CD14-positive monocyte (primary cell): ENCODE results near the gene CD38. TPM values are rescaled to one million over a fixed set of nuclear protein-coding genes. Genes with fewer than 3 reads are reported as not detected.

Source experiments
- DNase-seq, 3 donors: peaks; one replicate each; pipeline ENCODE4 v3.0.0-alpha.2; 2011 to 2022
- H2AFZ ChIP-seq: 2 replicates; pipeline ENCODE4 v1.6.0; 2012; ENCODE audit warnings: mild to moderate bottlenecking, low read depth, low read length, inconsistent platforms; ENCODE audit not compliant: insufficient read depth, poor library complexity, severe bottlenecking
- H3K27ac ChIP-seq, 2 donors: 1 replicate in 1 of 2; 2 replicates in 1 of 2; pipeline ENCODE4 v1.5.1; 2012 to 2013; ENCODE audit warnings: low read length in 2 of 2, control low read depth in 1 of 2, inconsistent platforms in 1 of 2, low read depth in 1 of 2, mild to moderate bottlenecking in 1 of 2
- H3K27me3 ChIP-seq, 2 donors: one replicate each; pipeline versions ENCODE4 v1.6.0 to v1.6.1; 2011 to 2013; ENCODE audit warnings: low read length in 2 of 2; ENCODE audit not compliant: control insufficient read depth in 2 of 2, insufficient read depth in 2 of 2
- H3K36me3 ChIP-seq, 2 donors: replicated peaks in 1 of 2; 1 replicate in 1 of 2; 2 replicates in 1 of 2; pipeline versions ENCODE4 v1.5.1 to v1.6.1; 2012 to 2013; ENCODE audit warnings: low read length in 2 of 2, control low read depth in 1 of 2, inconsistent platforms in 1 of 2, mild to moderate bottlenecking in 1 of 2; ENCODE audit not compliant: insufficient read depth in 2 of 2, control insufficient read depth in 1 of 2
- H3K4me1 ChIP-seq, 2 donors: 1 replicate in 1 of 2; 2 replicates in 1 of 2; pipeline versions ENCODE4 v1.5.1 to v1.6.1; 2012 to 2013; ENCODE audit warnings: low read length in 2 of 2, control low read depth in 1 of 2, inconsistent platforms in 1 of 2, mild to moderate bottlenecking in 1 of 2, moderate library complexity in 1 of 2; ENCODE audit not compliant: insufficient read depth in 2 of 2, control insufficient read depth in 1 of 2
- H3K4me2 ChIP-seq: replicated peaks from 2 replicates; pipeline ENCODE3; 2012; ENCODE audit warnings: low read length, moderate library complexity, mild to moderate bottlenecking; ENCODE audit not compliant: poor library complexity, severe bottlenecking; ENCODE audit errors: extremely low read depth
- H3K4me3 ChIP-seq, 3 experiments: fragments of 200-600 bp in 1 of 3; sonication (generic) in 1 of 3; replicated peaks in 1 of 3; 1 replicate in 2 of 3; 2 replicates in 1 of 3; pipeline ENCODE4 v1.5.1; 2011 to 2013; ENCODE audit warnings: low read length in 3 of 3, mild to moderate bottlenecking in 3 of 3, control low read depth in 2 of 3, low read depth in 2 of 3, inconsistent platforms in 1 of 3, moderate library complexity in 1 of 3
- H3K79me2 ChIP-seq: 2 replicates; pipeline ENCODE4 v1.6.0; 2012; ENCODE audit warnings: mild to moderate bottlenecking, control low read depth, inconsistent platforms, low read length, moderate library complexity; ENCODE audit not compliant: insufficient read depth
- H3K9ac ChIP-seq: 2 replicates; pipeline ENCODE4 v1.6.0; 2017; ENCODE audit warnings: low read length, mild to moderate bottlenecking; ENCODE audit not compliant: insufficient read depth, poor library complexity, severe bottlenecking
- H3K9me3 ChIP-seq, 2 donors: replicated peaks in 1 of 2; 1 replicate in 1 of 2; 2 replicates in 1 of 2; pipeline versions ENCODE4 v1.5.1 to v1.6.1; 2012 to 2013; ENCODE audit warnings: low read length in 2 of 2, control low read depth in 1 of 2; ENCODE audit not compliant: control insufficient read depth in 1 of 2, insufficient read depth in 1 of 2
- H4K20me1 ChIP-seq: 2 replicates; pipeline ENCODE4 v1.6.0; 2012; ENCODE audit warnings: mild to moderate bottlenecking, low read length, control low read depth, moderate library complexity; ENCODE audit not compliant: insufficient read depth
- H3K27ac Mint-ChIP-seq, 7 donors: one replicate each; pipeline ENCODE4 v1.8.0; 2020; ENCODE audit warnings: mild to moderate bottlenecking in 7 of 7, mixed read lengths in 7 of 7, moderate library complexity in 6 of 7, inconsistent platforms in 2 of 7
- H3K27me3 Mint-ChIP-seq, 3 donors: one replicate each; pipeline ENCODE4 v1.8.0; 2021 to 2022; ENCODE audit warnings: low read depth in 3 of 3, mild to moderate bottlenecking in 3 of 3, mixed read lengths in 3 of 3, moderate library complexity in 3 of 3, inconsistent platforms in 1 of 3
- H3K36me3 Mint-ChIP-seq, 2 donors: one replicate each; pipeline ENCODE4 v1.8.0; 2020; ENCODE audit warnings: mixed read lengths in 2 of 2, inconsistent platforms in 1 of 2, mild to moderate bottlenecking in 1 of 2
- H3K4me1 Mint-ChIP-seq: one replicate; pipeline ENCODE4 v1.8.0; 2020; ENCODE audit warnings: mild to moderate bottlenecking, mixed read lengths
- H3K4me3 Mint-ChIP-seq, 2 donors: one replicate each; pipeline ENCODE4 v1.8.0; 2020; ENCODE audit warnings: mild to moderate bottlenecking in 2 of 2, mixed read lengths in 2 of 2, moderate library complexity in 1 of 2
- H3K9me3 Mint-ChIP-seq, 7 donors: one replicate each; pipeline ENCODE4 v1.8.0; 2020 to 2022; ENCODE audit warnings: mixed read lengths in 7 of 7, mild to moderate bottlenecking in 6 of 7, moderate library complexity in 6 of 7, inconsistent platforms in 2 of 7
- WGBS: methylation state at CpG from one replicate; pipeline ENCODE4 v1.1.5; 2013; ENCODE audit warnings: missing lambda C conversion rate; ENCODE audit not compliant: insufficient coverage; 5-methylcytosine and 5-hydroxymethylcytosine counted together
- intact Hi-C, 2 donors: fragments of 100-400 bp; cut with micrococcal nuclease; formaldehyde crosslinking; loops; one replicate each; pipeline versions ENCODE4 v1.15.0 to v1.15.1; 2023
- polyA plus RNA-seq, 3 donors: library from polyadenylated mRNA; depleted of rRNA in 1 of 3; unstranded in 2 of 3; stranded (reverse) in 1 of 3; fragments of 300-500 nt in 2 of 3; fragments of >200 nt in 1 of 3; fragmentation: Illumina TruSeq in 2 of 3; gene quantifications; 1 replicate in 2 of 3; 2 replicates in 1 of 3; pipeline ENCODE4 v1.2.3, GENCODE V29; 2012 to 2021
- TF ChIP-seq, protein P1 (sequence below): fragments of 200-600 bp; IDR thresholded peaks from one replicate; pipeline ENCODE4 v1.8.0; 2022; ENCODE audit warnings: antibody characterized with exemption, mild to moderate bottlenecking

The CD38 gene
- polyA plus RNA-seq, 3 donors = 2.3 to 4.4 (median 3.0) TPM

GRCh38 chr4:15897577-15897976, 119.4 kb downstream of the CD38 start:
- Histone ChIP-seq H4K20me1 (no peaks in the 10 kb centered on the region), H3K27ac (no peak overlapping the region)

GRCh38 chr4:15898902-15899301, 120.8 kb downstream of the CD38 start:
- Histone ChIP-seq H4K20me1 (no peaks in the 10 kb centered on the region), H3K27ac (no peak overlapping the region), H3K9me3 (no peaks in the 10 kb centered on the region), H3K4me1 (peaks cover 33 to 46% of the 10 kb centered on the region in 2 donors), H3K27me3 (no peaks in the 10 kb centered on the region), H3K4me2 (no peak overlapping the region), H2AFZ (no peak overlapping the region), H3K79me2 (no peaks in the 10 kb centered on the region), H3K9ac (no peak overlapping the region), H3K4me3 (no peak overlapping the region), H3K36me3 (no peaks in the 10 kb centered on the region)
- H3K27me3 Mint-ChIP-seq = peaks cover 0 to 4% (median 0%) of the 10 kb centered on the region in 3 donors
- DNase-seq = no peak
- intact Hi-C loops = no loop called here
- no peak overlapping the region for H3K4me3 Mint-ChIP-seq
- H3K36me3 Mint-ChIP-seq = no peaks in the 10 kb centered on the region
- peaks cover 47% of the 10 kb centered on the region for H3K4me1 Mint-ChIP-seq
- TF ChIP-seq, protein P1, sequence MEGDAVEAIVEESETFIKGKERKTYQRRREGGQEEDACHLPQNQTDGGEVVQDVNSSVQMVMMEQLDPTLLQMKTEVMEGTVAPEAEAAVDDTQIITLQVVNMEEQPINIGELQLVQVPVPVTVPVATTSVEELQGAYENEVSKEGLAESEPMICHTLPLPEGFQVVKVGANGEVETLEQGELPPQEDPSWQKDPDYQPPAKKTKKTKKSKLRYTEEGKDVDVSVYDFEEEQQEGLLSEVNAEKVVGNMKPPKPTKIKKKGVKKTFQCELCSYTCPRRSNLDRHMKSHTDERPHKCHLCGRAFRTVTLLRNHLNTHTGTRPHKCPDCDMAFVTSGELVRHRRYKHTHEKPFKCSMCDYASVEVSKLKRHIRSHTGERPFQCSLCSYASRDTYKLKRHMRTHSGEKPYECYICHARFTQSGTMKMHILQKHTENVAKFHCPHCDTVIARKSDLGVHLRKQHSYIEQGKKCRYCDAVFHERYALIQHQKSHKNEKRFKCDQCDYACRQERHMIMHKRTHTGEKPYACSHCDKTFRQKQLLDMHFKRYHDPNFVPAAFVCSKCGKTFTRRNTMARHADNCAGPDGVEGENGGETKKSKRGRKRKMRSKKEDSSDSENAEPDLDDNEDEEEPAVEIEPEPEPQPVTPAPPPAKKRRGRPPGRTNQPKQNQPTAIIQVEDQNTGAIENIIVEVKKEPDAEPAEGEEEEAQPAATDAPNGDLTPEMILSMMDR = no peak
- no peak overlapping the region for H3K27ac Mint-ChIP-seq
- peaks cover 0 to 8% (median 3%) of the 10 kb centered on the region in 7 donors for H3K9me3 Mint-ChIP-seq

More at GRCh38 chr4:15897577-15897976, 119.4 kb downstream of the CD38 start:
- H3K27me3 ChIP-seq = no peaks in the 10 kb centered on the region
- TF ChIP-seq, protein P1 = no peak
- Mint-ChIP-seq H3K9me3 (peaks cover 0 to 8% (median 3%) of the 10 kb centered on the region in 7 donors), H3K36me3 (no peaks in the 10 kb centered on the region), H3K4me3 (no peak overlapping the region), H3K4me1 (peaks cover 34% of the 10 kb centered on the region), H3K27ac (no peak overlapping the region), H3K27me3 (peaks cover 0 to 4% (median 0%) of the 10 kb centered on the region in 3 donors)
- H3K4me1 ChIP-seq = peaks cover 22 to 32% of the 10 kb centered on the region in 2 donors
- no peaks in the 10 kb centered on the region for H3K36me3 ChIP-seq
- no peak overlapping the region for H3K4me2 ChIP-seq
- H3K4me3 ChIP-seq = no peak overlapping the region
- no CpG with 5 or more reads among the region's 2 CpGs for WGBS
- H3K9me3 ChIP-seq = no peaks in the 10 kb centered on the region
- intact Hi-C loops = no loop called here
- no peak overlapping the region for H2AFZ ChIP-seq
- H3K79me2 ChIP-seq = no peaks in the 10 kb centered on the region
- no peak overlapping the region for H3K9ac ChIP-seq
- no peak for DNase-seq
